HG03565 (cell line): ENCODE results near the gene TAF6.

ENCODE experiments used
- ATAC-seq: cut with Tn5 transposase; IDR thresholded peaks from one replicate; pipeline ENCODE4 v1.9.1; 2021; ENCODE audit warnings: mild to moderate bottlenecking, moderate library complexity; ENCODE audit not compliant: unreplicated experiment

The TAF6 gene

DNA sequence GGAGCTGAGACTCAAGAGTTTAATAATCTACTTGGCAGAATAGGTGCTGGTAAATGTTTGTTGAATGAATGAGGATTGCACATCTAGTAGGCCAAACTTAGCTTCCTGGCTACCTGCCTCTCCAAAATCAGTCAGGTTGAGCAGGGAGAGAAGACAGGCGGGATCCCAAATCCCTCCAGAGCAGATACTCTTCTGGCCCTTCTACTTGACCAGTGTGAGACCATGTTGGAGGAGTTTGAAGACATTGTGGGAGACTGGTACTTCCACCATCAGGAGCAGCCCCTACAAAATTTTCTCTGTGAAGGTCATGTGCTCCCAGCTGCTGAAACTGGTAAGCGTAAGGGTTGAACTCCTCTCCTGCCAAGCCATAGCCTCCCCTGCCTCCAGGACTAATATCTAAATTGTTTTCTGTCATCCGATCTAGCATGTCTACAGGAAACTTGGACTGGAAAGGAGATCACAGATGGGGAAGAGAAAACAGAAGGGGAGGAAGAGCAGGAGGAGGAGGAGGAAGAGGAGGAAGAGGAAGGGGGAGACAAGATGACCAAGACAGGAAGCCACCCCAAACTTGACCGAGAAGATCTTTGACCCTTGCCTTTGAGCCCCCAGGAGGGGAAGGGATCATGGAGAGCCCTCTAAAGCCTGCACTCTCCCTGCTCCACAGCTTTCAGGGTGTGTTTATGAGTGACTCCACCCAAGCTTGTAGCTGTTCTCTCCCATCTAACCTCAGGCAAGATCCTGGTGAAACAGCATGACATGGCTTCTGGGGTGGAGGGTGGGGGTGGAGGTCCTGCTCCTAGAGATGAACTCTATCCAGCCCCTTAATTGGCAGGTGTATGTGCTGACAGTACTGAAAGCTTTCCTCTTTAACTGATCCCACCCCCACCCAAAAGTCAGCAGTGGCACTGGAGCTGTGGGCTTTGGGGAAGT, 5.4 kb upstream of the TAF6 start:
- no peak for ATAC-seq

DNA sequence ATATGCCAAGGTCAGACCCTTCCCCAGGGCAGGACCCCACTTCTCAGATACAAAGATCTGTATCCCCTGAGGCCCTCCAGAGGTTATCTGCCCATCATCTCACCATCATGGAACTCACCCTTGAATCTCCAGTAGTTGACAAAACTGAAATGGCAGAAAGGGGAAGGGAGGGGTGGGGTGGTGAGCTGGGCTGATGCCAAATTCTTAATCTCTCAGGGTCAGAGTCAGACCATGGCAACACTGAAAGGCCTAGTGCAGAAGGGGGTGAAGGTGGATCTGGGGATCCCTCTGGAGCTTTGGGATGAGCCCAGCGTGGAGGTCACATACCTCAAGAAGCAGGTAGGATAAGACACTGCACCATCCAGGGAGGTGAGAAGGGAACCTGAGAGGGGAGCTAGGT, 3.4 kb upstream of the TAF6 start:
- no peak for ATAC-seq

DNA sequence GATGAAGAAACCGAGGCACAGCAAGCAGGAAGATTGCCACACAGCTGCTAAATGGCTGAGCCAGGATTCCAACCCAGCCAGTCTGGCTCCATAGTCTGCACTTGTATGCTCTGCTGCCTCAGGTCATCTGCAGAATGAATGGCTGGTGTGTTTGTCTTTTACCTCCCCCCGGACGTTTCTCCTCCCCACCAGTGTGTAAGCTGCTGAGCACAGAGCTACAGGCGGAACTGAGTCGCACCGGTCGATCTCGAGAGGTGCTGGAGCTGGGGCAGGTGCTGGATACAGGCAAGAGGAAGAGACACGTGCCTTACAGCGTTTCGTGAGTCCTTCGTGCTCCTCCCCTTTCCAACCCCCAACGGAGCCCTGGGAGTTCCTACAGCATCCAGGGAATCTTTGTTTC, 2.9 kb upstream of the TAF6 start:
- no peak for ATAC-seq

- ATAC-seq, result no peak
These were observed 1.5 kb upstream of the TAF6 start for GRCh38 chr7:100120733-100121036.

DNA sequence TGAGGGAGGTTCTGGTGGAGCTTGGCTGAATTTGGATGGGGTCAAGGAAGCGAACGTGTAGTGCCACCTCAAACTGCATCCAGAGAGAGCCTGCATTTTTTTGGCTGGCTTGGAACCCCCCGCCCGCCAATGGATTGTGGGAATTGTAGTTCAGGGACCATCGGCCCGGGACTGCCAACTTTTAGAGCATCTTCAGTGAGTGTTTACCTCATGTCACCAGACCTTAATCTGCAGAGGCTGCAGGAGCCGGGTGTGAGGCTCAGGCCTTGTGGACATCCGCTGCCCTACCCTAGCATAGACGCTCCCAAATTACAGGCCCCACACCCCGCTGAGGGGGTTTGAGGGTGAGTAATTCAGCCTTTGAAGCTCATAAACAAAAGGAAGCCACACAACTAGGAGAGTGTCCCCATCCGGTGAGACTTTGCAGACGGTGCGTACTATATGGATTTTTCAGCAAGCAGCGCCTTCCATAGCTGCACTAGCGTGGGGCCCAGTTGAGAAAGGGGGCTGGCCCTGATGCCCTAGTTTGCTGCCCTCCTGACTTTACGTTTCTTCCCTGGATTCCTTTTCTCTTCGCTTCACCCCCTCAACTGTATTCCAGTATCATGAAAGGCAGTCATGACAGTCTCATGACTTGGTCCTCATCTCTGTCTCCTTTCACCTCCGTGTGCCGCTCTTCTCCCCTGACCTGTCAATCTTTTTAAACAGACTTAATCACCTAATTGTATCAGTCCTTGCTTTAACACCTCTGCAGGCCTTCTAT, 993 bp upstream of the TAF6 start:
- ATAC-seq, result peak; percentile 18

- ATAC-seq, result no peak
These were observed 628 bp downstream of the TAF6 start for GRCh38 chr7:100118388-100119071.

GRCh38 chr7:100115026-100115425, 4.1 kb downstream of the TAF6 start:
- no peak for ATAC-seq

DNA sequence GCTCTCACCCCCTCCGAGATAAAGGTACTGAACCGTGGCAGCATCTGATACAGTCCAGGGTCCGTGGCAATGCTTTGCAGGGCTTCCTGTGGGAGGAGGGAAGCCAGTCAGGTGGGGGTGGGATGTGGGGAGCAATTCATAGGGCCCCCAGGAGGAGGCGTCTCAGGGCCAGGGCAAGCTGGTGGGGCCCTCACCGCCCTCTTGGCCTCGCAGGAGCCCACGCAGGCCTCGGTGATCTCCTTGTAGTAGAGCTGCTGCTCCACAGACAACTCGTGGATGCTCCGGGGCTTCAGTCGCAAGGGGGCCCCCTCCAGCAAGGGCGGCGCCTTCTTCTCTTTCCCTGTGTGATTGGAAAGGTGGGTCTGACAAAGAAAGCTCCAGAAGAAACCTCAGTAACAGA, 7.2 kb downstream of the TAF6 start:
- no peak for ATAC-seq

DNA sequence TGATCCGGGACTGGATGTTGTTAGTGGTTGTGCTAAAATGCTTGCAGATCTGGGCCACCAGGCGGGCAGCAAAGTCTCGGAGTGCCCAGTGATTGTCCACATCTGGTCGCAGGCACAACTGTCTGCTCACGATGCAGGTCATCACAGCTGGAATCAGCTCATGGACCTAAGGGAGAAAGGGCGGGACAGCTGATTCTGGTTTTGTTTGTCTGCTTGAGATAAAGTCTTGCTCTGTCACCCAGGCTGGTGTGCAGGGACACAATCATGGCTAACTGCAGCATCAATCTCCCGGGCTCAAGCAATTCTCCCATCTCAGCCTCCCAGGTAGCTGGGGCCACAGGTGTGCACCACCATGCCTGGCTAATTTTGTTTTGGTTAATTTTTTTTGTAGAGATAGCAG, 8.0 kb downstream of the TAF6 start:
- ATAC-seq, result no peak

GRCh38 chr7:100109521-100110163, 9.5 kb downstream of the TAF6 start:
- no peak for ATAC-seq

DNA sequence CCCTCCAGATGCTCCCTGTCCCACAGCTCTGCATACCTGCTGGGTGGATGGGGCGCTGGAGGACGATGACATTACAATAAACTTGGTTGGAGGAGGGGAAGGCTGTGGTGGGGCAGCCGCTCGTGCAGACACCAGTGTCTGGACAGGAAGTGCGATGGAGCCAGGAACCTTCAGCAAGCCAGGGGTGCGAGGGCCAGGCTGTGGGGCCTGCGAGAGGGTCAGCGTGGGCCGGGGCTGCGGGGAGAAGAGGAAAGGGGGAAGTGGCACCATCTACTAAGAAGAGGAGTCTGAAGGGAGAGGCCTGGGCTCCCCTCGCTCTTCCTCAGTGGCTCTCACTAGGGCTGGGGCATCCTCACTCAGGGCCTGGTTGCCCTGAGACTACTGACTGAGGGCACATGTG, 11.3 kb downstream of the TAF6 start:
- ATAC-seq, result no peak

GRCh38 chr7:100107125-100107737, 11.9 kb downstream of the TAF6 start:
- ATAC-seq, result no peak

- no peak for ATAC-seq
These were observed 12.5 kb downstream of the TAF6 start for GRCh38 chr7:100106633-100107032.

DNA sequence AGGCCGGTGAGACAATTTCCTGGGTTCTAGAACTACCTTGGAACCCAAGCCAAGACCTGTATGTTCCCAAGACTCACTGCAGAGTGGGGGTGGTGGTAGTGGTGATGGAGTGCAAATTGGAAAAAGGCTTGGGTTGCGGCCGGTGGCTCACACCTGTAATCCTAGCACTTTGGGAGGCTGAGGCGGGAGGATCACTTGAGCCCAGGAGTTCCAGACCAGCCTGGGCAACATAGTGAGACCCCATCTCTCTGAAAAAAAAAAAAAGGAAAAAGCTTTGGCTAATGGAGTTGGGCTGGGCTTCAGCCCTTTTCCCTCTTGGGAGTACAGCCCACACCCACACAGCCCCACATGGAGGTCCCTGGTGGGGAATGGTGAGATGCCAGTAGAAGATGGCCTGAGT, 13.6 kb downstream of the TAF6 start:
- ATAC-seq, result no peak

GRCh38 chr7:100102950-100103840, 16.0 kb downstream of the TAF6 start:
- ATAC-seq, result no peak

- ATAC-seq, result peak; percentile 65
These were observed 17.9 kb downstream of the TAF6 start, which contains the start of the genes AP4M1 and MCM7 for GRCh38 chr7:100101016-100101862. TSS of gene AP4M1 (plus strand) at chr7:100101643. CDS start at chr7:100101715, 72 bp downstream. TSS of gene MCM7 (minus strand) at chr7:100101397. CDS start at chr7:100101294, 103 bp downstream.

- peak; percentile 55 for ATAC-seq
These were observed 18.6 kb downstream of the TAF6 start for GRCh38 chr7:100100420-100101015.

DNA sequence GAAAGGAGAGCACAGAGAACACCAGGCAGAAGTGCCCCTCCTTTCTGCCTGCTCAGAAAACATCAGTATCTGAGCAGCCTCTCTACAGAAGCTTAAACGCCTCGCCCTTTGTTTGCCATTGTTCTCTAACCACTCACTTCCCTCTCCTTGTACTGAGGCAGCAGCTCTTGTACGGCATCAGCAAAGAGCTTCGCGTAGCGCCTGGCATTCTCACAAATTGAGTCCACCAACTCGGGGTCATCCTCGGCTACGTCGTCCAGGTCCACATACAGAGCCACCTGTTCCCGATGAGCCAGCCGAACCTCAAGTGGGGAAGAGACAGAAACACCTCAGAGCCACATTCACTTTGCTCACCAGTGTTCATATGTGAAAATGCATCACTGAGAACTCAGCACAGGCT, 19.7 kb downstream of the TAF6 start:
- no peak for ATAC-seq
